Liver (tissue), 3 donors: ENCODE data around the gene EFCAB11.

ENCODE experiments used
- ATF3 ChIP-seq: IDR thresholded peaks from 2 replicates; pipeline ENCODE4 v1.6.1; 2016; ENCODE audit warnings: antibody characterized with exemption
- CTCF ChIP-seq: fragments of 150-350 bp; IDR thresholded peaks from 2 replicates; pipeline ENCODE4 v1.5.1; 2017; ENCODE audit warnings: improper control_type of control experiment, low read depth, low read length; ENCODE audit not compliant: missing input control
- HNF4A ChIP-seq, 2 donors: conservative IDR thresholded peaks; 2 replicates each; pipeline ENCODE4 v1.6.1; 2016; ENCODE audit warnings: antibody characterized with exemption in 2 of 2, mild to moderate bottlenecking in 2 of 2
- HNF4G ChIP-seq: IDR thresholded peaks from 2 replicates; pipeline ENCODE4 v1.6.1; 2016; ENCODE audit warnings: antibody characterized with exemption
- MAX ChIP-seq: IDR thresholded peaks from 2 replicates; pipeline ENCODE4 v1.6.1; 2016; ENCODE audit warnings: antibody characterized with exemption
- RAD21 ChIP-seq, 2 donors: IDR thresholded peaks; 2 replicates each; pipeline ENCODE4 v1.6.1; 2016; ENCODE audit warnings: antibody characterized with exemption in 2 of 2, mild to moderate bottlenecking in 2 of 2
- RXRA ChIP-seq, 2 donors: IDR thresholded peaks; 2 replicates each; pipeline ENCODE4 v1.6.1; 2017 to 2018; ENCODE audit warnings: antibody characterized with exemption in 2 of 2, mild to moderate bottlenecking in 1 of 2
- SP1 ChIP-seq: IDR thresholded peaks from 2 replicates; pipeline ENCODE4 v1.6.1; 2018; ENCODE audit warnings: antibody characterized with exemption, mild to moderate bottlenecking
- YY1 ChIP-seq: IDR thresholded peaks from 2 replicates; pipeline ENCODE4 v1.6.1; 2016; ENCODE audit warnings: antibody characterized with exemption, mild to moderate bottlenecking
- donor health status: healthy.
- donor health status: healthy.

- TF ChIP-seq RXRA (IDR thresholded peaks at IDR 0.05) (no peak), CTCF (no peak), RAD21 (IDR thresholded peaks at IDR 0.05) (no peak), ATF3 (no peak), HNF4A (conservative IDR thresholded peaks at IDR 0.05) (no peak), MAX (no peak), YY1 (no peak), SP1 (no peak), HNF4G (no peak)
Observed at GRCh38 chr14:89814126-89814525, 140.4 kb downstream of the EFCAB11 start.
